NOMO-1 treated with DMSO at 0.1 percent for 48 hours (cell line): Measurements from ENCODE around the gene ZBTB42.

Experiments
- DNase-seq: peaks from one replicate; lab custom pipeline; 2025; ENCODE audit not compliant: unreplicated experiment; lab: John Stamatoyannopoulos, UW

The ZBTB42 gene

DNA sequence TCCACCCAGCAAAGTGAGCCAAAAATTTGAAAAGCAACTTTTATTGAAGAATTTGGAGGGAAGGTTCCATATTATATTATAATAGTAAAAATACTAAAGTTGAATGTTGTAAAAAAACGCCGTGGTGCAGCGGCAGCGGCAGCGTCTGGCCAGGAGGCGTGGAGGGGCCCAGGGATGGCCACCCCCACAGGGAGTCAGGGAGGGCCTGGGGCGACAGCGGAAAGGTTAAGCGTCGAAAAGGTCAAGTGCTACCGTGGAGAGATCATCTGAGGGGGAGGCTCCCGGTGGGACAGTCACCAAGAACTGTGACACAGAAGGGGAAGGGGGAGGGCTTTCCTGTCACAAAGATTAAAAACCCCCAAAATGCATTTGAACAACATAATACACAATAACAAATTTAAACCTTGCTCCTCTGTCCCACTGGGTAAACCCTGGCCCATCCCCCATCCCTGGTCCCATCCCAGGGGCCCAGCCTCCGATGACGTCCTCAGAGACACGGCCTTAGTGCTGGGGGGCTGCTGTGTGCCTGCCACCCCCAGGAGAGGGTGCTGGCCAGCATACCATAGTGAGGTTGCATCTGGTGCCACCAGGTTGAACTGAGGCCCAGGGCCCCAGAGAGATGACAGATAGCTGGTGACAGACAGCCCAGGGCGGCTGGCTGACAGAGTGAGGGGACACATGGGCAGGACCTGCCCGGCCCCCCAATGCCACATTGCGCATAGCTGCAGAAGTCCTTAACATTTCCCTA, 31.4 kb upstream of the ZBTB42 start:
- no peak for DNase-seq

DNA sequence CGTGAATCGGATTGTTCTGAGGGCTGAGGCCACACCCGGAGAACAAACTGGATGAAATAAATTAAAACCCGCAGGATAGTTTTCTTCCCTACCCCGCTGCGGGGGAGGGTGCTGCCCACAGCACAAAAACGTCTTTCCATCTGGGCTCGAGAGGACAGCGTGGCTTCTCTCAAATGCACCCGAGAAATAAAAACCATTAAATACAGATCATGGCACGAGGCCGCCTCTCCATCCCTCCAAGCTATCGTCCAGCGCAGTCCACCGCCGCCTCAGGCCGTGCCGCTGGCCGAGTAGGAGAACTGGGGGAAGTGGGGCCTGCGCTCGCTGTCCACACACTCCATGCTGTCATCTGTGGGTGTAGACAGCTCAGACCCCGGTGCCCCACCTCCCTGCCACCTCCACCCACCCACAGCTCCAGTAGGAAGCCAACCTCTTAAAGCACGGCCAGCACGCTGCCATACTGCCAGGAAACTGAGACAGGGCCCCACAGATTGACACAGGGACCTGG, 30.8 kb upstream of the ZBTB42 start:
- no peak for DNase-seq

DNA sequence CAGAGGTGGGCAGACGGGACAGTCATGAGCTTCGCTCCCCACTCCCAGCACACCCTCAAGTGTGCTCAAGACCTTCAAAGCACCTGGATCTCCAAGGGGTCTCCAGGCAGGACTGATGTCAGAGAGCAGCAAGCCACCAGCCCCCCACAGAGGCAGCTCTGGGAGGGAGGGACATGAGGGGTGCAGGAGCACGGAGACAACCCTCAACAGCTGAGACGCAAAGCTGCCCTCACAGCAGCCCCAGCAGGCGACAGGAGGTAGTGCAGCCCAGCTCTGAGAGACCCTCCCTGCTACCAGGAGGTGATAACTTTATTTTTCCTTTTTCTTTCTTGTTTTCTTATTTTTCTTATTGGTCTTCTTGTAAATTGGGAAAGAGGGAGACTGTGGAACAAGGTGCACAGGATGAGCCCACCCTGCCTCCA, 30.0 kb upstream of the ZBTB42 start:
- DNase-seq: no peak

DNA sequence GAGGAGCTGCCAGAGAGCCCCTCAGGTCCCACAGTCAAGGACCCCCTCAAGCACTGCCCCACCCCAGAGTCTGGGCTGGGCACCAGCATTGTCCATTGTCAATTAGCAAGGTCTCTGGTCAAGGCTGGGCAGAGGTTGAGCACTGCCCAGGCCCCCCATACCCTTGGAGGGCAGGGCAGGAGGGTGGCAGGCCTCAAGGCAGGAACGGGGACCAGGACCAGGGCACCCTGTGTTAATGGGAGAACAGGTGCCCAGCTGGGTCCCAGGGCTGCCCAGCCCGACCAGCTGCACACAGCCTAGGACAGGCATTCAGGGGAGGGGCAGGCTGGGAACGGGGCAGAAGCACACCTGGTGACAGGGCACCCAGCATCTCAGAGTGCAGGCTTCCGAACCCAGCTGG, 29.5 kb upstream of the ZBTB42 start:
- no peak for DNase-seq

DNA sequence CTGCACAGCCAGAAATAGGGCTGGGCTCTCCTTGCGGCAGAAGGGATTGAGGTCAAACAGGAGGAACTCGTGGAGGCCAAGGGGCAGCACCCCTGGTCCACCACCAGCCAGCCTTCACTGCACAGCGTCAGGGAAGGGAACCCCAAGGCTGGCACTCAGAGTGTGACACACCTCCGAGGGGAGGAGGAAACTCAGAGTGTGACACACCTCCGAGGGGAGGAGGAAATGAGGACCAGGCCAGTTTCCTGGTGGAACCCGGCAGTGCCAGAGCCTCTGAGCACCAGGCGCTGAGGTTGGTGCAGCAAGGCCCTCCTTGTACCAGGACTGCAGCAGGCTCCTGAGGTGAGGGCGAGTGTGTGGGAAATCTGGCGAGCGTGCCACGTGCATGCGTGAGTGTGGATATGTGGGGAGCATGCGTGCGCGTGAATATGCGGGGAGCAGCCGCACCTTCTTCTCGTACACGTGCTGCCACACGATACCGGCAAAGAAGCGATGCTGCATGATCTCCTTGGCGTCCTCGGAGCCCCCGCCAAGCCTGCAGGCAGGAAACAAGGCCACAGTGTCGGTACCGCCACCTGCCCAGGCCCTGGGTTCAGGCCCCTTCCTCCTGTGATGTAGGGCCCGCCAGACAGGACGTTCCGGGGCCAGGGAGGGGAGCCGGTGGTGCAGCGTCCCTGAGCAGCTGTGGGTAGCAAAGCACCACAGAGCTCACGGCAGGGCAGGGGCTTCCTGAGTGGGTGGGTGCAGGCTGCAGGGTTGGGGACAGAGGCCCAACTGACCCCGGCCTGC, 28.8 kb upstream of the ZBTB42 start:
- DNase-seq: no peak

DNA sequence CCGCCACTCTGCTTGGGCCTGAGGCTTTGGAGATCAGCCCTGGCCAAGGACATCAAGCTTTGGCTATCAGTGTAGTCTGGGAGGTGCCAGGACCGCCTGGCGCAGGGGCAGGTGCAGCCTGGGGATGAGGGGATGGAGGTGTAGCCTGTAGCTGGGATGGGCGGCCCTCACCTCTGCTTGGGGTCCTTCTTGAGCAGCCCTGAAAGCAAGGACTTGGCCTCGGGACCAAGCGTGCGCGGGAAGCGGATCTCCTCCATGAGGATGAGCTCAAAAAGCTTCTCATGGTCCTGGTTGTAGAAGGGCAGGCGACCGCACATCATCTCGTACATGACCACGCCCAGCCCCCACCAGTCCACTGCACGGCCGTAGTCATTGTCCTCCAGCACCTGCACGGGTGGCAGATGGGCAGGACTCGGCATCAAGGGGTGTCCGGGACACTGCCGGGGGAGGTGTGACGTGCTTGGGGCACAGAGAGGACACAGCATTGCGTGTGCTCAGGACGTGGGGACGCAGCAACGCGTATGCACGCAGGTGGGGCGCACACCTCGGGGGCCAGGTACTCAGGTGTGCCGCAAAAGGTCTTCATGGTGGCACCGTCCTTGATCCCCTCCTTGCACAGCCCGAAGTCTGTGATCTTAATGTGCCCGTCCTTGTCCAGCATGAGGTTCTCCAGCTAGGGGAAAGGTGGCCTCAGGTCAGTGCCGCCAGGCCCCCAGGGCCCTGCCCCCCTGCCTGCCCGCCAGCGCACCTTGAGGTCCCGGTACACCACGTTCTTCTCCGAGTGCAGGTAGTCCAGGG, 28.0 kb upstream of the ZBTB42 start:
- DNase-seq: no peak

DNA sequence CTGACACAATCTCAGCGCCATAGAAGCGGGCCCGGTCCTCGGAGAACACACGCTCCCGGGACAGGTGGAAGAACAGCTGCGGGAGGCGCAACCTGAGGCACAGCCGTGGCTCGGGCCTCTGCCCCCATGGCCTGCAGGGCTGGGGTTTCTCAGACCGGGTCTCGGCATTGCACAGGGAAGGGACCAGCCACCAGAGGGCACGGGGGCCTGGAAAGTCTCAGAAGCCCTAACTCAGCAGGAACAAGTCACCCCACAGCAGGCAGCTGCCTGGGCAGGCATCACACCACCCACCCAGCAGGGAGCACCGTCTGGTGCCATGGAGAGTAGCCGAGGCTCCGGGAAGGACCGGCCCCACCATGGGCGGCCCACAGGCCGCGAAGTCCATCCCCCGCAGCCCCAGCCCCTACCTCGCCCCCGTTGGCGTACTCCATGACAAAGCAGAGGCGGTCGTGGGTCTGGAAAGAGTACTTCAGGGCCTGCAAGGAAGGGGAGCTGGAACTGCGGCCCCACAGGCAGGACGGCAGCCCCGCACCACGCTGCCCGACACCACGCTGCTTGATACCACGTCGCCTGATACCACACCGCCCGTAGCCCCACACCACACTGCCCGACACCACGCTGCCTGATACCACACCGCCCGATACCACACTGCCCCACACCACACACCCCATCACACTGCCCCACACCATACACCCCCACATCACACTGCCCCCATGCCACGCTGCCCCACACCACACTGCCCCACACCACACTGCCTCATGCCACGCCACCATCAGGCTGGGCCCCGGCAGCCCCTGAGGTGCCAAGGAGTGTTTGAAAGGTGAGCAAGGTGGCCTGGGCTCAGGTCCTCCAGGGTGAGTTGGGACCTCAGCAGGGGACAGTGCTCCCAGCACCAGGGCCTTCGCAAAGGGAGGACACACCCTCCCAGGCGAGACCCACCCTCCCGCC, 27.1 kb upstream of the ZBTB42 start:
- no peak for DNase-seq

DNA sequence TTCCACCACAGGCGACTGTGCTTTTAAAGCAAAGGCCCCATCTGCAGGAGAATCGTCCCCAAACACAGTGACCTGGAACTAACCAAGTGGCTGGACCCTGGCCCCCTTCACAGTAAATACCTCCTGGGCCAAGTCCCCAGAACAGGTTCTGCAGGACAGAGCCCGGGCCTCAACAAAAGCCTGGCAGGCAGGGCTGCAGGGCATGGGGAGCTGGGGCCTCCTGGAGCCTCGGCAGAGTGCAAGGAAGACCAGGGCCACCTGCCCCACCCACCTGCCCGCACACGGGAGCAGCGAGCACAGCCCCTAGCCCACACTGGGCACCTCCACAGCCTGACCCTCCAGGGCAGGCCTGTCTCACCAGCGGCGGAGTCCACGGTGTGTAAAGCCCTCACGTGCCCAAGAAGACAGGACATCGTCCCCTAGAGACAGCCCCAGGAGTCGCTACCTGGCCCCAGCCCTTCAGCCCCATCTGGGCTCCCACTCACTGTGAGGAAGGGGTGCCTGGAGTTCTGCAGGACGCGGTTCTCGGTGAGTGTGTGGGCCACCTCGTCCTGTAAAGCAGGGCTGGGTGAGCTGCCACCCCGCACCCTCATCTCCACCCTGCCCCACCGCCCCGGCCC, 26.3 kb upstream of the ZBTB42 start:
- DNase-seq: no peak

DNA sequence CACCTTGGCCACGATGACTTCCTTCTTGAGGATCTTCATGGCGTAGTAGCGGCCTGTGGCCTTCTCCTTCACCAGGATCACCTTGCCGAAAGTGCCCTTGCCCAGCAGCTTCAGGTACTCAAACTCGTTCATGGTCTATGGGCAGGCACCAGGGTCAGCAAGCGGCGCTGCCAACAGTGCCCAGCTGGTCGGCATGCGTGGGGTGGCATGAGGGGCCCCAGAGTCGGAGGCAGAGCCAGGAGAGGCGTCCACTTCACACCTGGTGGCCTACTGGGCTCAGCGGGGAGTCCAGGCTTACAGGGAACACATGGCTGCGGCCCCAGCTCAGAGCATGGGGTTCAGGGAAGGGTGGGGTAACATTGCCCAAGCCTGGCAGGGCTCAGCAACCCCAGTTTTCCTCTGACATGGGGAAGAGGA, 25.8 kb upstream of the ZBTB42 start:
- no peak for DNase-seq

DNA sequence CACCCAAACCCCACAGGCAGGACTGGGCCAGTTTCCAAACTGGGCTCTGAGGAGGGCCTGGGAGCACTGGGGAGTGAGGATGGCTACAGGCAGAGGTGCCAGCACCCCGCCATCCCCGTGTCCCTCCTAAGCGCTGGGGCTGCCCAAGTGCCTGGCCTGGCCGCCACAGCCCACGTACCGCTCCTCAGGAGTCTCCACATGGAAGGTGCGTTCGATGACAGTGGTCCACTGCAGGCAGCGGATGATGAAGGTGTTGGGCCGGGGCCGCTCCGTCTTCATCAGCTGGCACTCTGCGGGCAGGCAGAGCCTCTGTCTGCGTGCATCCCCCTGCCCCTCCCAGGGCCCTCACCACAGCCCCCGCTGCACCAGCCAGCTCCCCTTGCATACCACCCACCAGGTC, 24.4 kb upstream of the ZBTB42 start:
- no peak for DNase-seq

DNA sequence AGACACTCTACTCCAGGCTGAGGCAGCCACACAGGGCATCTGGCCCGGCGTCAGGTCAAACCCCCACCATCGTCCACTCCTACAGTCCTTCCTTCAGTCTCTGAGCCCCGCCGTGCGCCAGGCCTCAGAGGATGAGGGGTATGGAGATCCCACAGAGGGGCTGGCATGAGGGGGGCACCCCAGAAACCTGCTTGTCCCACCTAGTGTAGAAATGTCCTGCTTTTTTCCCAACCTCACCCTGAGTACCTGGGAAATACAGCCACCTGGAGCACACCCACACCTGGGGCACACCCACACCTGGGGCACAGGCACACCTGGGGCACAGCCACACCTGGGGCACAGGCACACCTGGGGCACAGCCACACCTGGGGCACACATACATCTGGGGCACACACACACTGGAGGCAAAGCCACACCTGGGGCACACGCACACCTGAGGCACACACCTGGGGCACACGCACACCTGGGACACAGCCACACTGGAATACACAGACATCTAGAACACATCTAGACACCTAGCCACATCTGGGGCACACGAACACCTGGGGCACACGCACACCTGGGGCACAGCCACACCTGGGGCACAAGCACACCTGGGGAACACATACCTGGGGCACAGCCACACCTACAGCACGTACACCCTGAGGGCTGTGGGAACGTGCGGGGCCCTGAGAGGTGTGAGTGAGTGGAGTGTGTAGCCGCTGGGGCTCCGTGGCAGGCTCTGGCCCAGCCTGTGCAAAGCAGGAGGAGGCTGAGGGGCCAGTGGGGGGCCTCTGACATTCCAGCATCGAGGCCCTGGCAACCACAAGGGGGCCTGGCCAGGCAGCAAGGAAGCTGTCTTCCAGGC, 23.7 kb upstream of the ZBTB42 start:
- DNase-seq: no peak

DNA sequence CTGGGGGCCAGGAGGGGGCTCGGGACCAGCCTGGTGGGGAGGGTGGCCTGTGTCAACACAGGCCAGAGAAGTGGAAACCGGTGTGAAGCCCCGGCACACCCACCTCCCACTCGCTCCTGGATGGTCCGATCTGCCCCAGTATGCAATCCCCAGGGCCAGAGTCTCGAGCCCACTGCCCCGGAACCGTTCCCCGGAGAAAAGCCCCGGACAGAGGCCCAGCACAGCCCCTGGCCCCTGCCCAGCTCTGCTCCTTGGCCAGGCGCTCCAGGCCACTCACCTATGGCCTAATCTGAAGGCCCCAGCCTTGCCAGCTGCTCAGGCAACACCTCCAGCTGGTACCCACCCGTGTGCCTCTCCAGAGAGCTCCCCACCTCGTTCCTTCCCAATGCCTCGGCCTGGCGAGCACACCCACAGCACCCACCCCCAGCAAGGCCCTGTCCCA, 23.1 kb upstream of the ZBTB42 start:
- DNase-seq: no peak

DNA sequence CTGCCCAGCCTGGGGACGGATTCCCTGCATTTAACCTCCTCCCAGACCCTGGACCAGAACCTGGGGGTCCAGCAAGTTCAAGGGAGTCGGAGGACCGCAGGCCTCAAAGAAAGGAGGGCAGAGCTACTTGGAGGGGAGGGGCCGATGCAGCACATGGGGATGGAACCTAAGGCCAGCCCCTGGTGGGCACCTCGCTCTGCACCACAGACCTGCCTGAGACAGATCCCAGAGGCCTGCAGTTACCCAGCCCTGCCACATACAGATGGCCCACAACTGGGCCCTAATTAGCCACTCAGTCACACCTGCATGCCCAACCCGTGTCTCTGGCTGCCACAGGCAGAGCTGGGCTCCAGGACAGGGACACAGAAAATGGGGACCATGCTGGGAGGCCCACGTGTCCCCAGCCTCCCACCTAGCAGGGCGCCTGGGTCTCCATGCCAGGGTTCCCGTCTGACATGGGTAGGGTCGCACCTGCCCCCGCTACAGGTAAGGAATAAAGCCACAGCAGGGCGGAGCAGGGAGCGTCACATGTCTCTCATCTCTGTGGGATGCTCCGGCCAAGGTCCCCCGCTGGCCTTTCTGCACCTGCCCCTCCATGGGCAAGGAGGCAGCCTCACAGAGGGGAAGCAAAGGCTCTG, 22.1 kb upstream of the ZBTB42 start:
- DNase-seq: no peak

DNA sequence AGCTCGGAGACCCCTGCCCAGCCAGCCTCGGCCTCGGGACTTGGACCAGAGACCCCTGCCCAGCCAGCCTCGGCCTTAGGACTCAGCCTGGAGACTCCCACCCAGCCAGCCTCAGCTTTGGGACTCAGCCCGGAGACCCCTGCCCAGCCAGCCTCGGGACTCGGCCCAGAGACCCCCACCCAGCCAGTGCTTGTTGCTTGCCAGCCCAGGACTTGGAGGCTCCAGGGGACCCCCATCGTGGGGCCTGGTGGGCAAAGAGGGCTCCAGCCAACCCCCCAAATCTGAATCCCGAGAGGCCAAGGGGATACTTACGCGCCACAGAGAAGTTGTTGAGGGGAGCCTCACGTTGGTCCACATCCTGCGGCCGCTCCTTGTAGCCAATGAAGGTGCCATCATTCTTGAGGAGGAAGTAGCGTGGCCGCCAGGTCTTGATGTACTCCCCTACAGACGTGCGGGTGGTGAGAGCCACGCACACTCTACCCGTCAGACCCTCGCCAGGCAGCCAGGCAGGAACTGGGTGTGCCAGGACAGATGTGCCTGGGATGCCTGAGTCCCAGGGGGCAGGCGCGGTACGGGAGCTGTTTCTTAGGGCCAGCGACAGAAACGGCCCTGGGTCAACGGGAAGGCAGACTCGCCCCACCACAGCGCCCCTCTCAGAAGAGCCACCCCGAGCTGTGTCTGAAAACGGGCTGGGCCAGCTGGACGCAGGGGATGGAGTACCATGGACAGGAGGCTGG, 21.0 kb upstream of the ZBTB42 start:
- no peak for DNase-seq

DNA sequence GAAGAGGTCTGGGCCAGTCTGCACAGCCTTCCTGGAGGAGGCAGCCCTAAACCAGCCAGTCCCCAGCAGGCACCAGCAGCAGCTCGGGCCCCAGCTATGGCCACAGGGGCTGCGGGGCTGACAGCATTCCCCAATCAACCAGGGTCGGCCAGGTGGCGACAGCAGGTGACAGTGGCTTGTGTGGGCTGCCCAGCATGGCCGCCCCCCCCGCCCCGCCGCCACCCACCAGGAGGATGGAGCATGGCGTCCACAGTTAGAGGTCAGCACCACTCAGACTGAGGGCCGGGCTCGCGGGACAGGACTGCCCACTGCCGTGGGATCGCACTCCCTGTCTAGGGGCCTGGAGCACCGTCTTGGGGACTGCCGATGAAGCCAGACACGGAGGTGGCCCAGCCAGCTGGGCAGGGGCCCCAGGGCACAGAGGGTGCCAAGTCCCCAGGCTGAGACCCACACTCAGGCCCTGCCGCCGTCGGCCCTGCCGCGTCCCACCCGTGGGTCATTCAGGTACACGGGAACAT, 20.3 kb upstream of the ZBTB42 start:
- no peak for DNase-seq

DNA sequence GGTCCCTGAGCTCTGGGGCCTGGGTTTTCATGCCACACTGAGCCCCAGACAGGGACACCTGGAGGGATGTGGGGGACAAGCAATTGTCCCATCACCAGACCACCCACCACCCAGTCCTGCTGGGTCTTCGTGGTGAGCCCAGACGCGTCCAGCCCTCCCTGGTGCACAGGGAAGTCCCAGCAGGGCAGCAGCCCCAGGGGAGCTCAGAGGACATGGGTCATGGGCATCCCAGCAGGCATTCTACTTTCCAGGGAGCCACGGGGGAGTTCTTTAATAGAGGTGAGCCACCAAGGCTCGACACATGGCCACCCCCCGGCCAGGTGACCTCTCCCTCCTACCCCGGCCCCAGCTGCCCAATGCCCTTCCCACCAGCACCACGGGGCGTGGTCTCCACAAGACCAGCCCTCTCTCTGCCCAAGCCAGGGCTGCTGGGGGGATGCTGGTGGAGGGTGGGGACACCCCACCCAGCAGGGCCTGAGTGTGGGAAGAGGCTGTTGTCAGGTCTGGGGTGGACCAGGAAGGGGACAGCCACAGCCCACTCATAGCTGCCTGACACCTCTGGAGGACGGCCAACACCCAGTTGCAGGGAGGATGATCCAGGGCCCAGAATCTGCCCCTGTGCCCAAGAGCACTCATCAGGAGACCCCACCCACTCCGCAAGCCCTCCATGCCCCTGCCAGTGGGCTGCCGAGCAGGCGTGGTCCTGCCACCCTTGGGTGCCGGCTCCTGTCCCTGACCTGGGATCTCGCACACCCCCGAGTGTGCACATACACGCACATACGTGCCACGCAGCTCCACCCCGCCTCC, 19.4 kb upstream of the ZBTB42 start:
- no peak for DNase-seq
